BLaER1 treated with 17β-estradiol and CSF1 and Interleukin-3, amounts not matched to agents 10 nM and 100 nM (cell line): Measurements from ENCODE around the gene MAGI1.

ENCODE experiments used
- H3K27ac ChIP-seq, 11 experiments: shearing (Covaris generic); formaldehyde crosslinking; 2 replicates each; pipeline ENCODE4 v1.8.1; 2022
- H3K27me3 ChIP-seq, 11 experiments: shearing (Covaris generic); formaldehyde crosslinking; 2 replicates each; pipeline ENCODE4 v1.8.1; 2022
- H3K36me3 ChIP-seq, 11 experiments: shearing (Covaris generic); formaldehyde crosslinking; 2 replicates each; pipeline ENCODE4 v1.8.1; 2022
- H3K4me1 ChIP-seq, 10 experiments: shearing (Covaris generic); formaldehyde crosslinking; 2 replicates each; pipeline ENCODE4 v1.8.1; 2022
- H3K4me2 ChIP-seq, 11 experiments: shearing (Covaris generic); formaldehyde crosslinking; 2 replicates each; pipeline ENCODE4 v1.8.1; 2022
- H3K4me3 ChIP-seq, 10 experiments: shearing (Covaris generic); formaldehyde crosslinking; 2 replicates each; pipeline ENCODE4 v1.8.1; 2022
- H3K9ac ChIP-seq, 11 experiments: shearing (Covaris generic); formaldehyde crosslinking; 2 replicates each; pipeline ENCODE4 v1.8.1; 2022
- H3K9me3 ChIP-seq, 11 experiments: shearing (Covaris generic); formaldehyde crosslinking; replicated peaks in 1 of 11; 2 replicates each; pipeline ENCODE4 v1.8.1; 2022
- H4K20me1 ChIP-seq, 11 experiments: shearing (Covaris generic); formaldehyde crosslinking; 2 replicates each; pipeline ENCODE4 v1.8.1; 2022
- Cebpa-rat ChIP-seq, 11 experiments: shearing (Covaris generic); IDR thresholded peaks; 2 replicates each; pipeline ENCODE4 v1.8.1; 2022

MAGI1 gene

GRCh38 chr3:65950340-65951326, 88.1 kb downstream of the MAGI1 start:
- TF ChIP-seq Cebpa-rat (IDR thresholded peaks at IDR 0.05), result no peak
- peaks cover 0 to 24% (median 0%) of the 10 kb centered on the region in 11 experiments; a peak in 1 of 22 replicates for H3K27me3 ChIP-seq
- no peaks in the 10 kb centered on the region for H4K20me1 ChIP-seq
- H3K4me2 ChIP-seq, result no peak overlapping the region; a peak in 1 of 22 replicates
- H3K27ac ChIP-seq, result no peak overlapping the region
- no peak overlapping the region for H3K9ac ChIP-seq
- H3K4me3 ChIP-seq, result no peak overlapping the region
- peaks cover 0 to 9% (median 0%) of the 10 kb centered on the region in 11 experiments; a peak in 1 of 22 replicates for H3K9me3 ChIP-seq
- H3K36me3 ChIP-seq, result no peaks in the 10 kb centered on the region
- peaks cover 28 to 52% (median 40%) of the 10 kb centered on the region in 10 experiments for H3K4me1 ChIP-seq

GRCh38 chr3:65948841-65949573, 89.7 kb downstream of the MAGI1 start:
- Histone ChIP-seq H3K4me1 (peaks cover 22 to 47% (median 36%) of the 10 kb centered on the region in 10 experiments), H4K20me1 (no peaks in the 10 kb centered on the region), H3K4me2 (no peak overlapping the region), H3K27ac (no peak overlapping the region), H3K4me3 (no peak overlapping the region), H3K9ac (no peak overlapping the region), H3K9me3 (peaks cover 0 to 9% (median 0%) of the 10 kb centered on the region in 11 experiments; a peak in 1 of 22 replicates), H3K27me3 (peaks cover 0 to 9% (median 0%) of the 10 kb centered on the region in 11 experiments; a peak in 1 of 22 replicates), H3K36me3 (no peaks in the 10 kb centered on the region)
- no peak for TF ChIP-seq Cebpa-rat (IDR thresholded peaks at IDR 0.05)

- H3K27ac ChIP-seq, result no peak overlapping the region
- H3K27me3 ChIP-seq, result no peaks in the 10 kb centered on the region
- peaks cover 0 to 9% (median 0%) of the 10 kb centered on the region in 11 experiments; a peak in 1 of 22 replicates for H3K9me3 ChIP-seq
- H3K4me2 ChIP-seq, result peak overlapping the region in 9 of 11 experiments; percentile 5 to 65 (median 42); a peak in 16 of 22 replicates
- peaks cover 0 to 21% (median 12%) of the 10 kb centered on the region in 10 experiments; a peak in 14 of 20 replicates for H3K4me1 ChIP-seq
- no peak overlapping the region for H3K9ac ChIP-seq
- H3K36me3 ChIP-seq, result no peaks in the 10 kb centered on the region
- H4K20me1 ChIP-seq, result no peaks in the 10 kb centered on the region
- no peak overlapping the region for H3K4me3 ChIP-seq
- TF ChIP-seq Cebpa-rat (IDR thresholded peaks at IDR 0.05), result no peak
Measured at GRCh38 chr3:65946438-65946837, 92.3 kb downstream of the MAGI1 start.

GRCh38 chr3:65945953-65946352, 92.8 kb downstream of the MAGI1 start:
- Histone ChIP-seq H4K20me1 (no peaks in the 10 kb centered on the region), H3K4me3 (no peak overlapping the region), H3K27ac (no peak overlapping the region), H3K4me2 (peak overlapping the region in 9 of 11 experiments; percentile 5 to 65 (median 42); a peak in 16 of 22 replicates), H3K27me3 (no peaks in the 10 kb centered on the region), H3K9ac (no peak overlapping the region), H3K9me3 (peaks cover 0 to 7% (median 0%) of the 10 kb centered on the region in 11 experiments; a peak in 1 of 22 replicates), H3K4me1 (peaks cover 0 to 21% (median 12%) of the 10 kb centered on the region in 10 experiments; a peak in 14 of 20 replicates), H3K36me3 (no peaks in the 10 kb centered on the region)
- no peak for TF ChIP-seq Cebpa-rat (IDR thresholded peaks at IDR 0.05)

GRCh38 chr3:65945480-65945879, 93.2 kb downstream of the MAGI1 start:
- Histone ChIP-seq H3K27ac (no peak overlapping the region), H3K4me2 (peak overlapping the region in 7 of 11 experiments; percentile 2 to 65 (median 36); a peak in 10 of 22 replicates), H4K20me1 (no peaks in the 10 kb centered on the region), H3K4me3 (no peak overlapping the region), H3K27me3 (no peaks in the 10 kb centered on the region; a peak in 1 of 22 replicates), H3K9me3 (peaks cover 0 to 5% (median 0%) of the 10 kb centered on the region in 11 experiments; a peak in 1 of 22 replicates), H3K9ac (no peak overlapping the region), H3K4me1 (peaks cover under 1 to 21% (median 12%) of the 10 kb centered on the region in 10 experiments; a peak in 15 of 20 replicates), H3K36me3 (no peaks in the 10 kb centered on the region)
- no peak for TF ChIP-seq Cebpa-rat (IDR thresholded peaks at IDR 0.05)

GRCh38 chr3:65944252-65944651, 94.5 kb downstream of the MAGI1 start:
- Histone ChIP-seq H3K4me3 (no peak overlapping the region), H3K27ac (no peak overlapping the region), H4K20me1 (no peaks in the 10 kb centered on the region), H3K9me3 (no peaks in the 10 kb centered on the region), H3K27me3 (peaks cover 0 to 7% (median 0%) of the 10 kb centered on the region in 11 experiments; a peak in 3 of 22 replicates), H3K4me2 (no peak overlapping the region), H3K36me3 (no peaks in the 10 kb centered on the region), H3K9ac (no peak overlapping the region), H3K4me1 (peaks cover 12 to 26% (median 21%) of the 10 kb centered on the region in 10 experiments)
- no peak for TF ChIP-seq Cebpa-rat (IDR thresholded peaks at IDR 0.05)

GRCh38 chr3:65939801-65940246, 98.9 kb downstream of the MAGI1 start:
- H3K4me2 ChIP-seq, result peak overlapping the region in 8 of 11 experiments; percentile 23 to 94 (median 78); a peak in 13 of 22 replicates
- 0 out of 22 replicates have a peak, but pooled peaks cover 0 to 4% (median 0%) of the 10 kb centered on the region in 11 experiments for H3K36me3 ChIP-seq
- no peak overlapping the region for H3K4me3 ChIP-seq
- H3K9me3 ChIP-seq, result peaks cover 5 to 14% (median 11%) of the 10 kb centered on the region in 11 experiments; a peak in 20 of 22 replicates
- H3K9ac ChIP-seq, result no peak overlapping the region
- peak overlapping the region in 1 of 11 experiments; percentile 75; a peak in 1 of 22 replicates for H3K27ac ChIP-seq
- H4K20me1 ChIP-seq, result no peaks in the 10 kb centered on the region
- no peak for TF ChIP-seq Cebpa-rat (IDR thresholded peaks at IDR 0.05)
- peaks cover 0 to 7% (median 0%) of the 10 kb centered on the region in 11 experiments; a peak in 3 of 22 replicates for H3K27me3 ChIP-seq
- H3K4me1 ChIP-seq, result peaks cover 17 to 52% (median 48%) of the 10 kb centered on the region in 10 experiments

GRCh38 chr3:65939184-65939583, 99.5 kb downstream of the MAGI1 start:
- H3K9me3 ChIP-seq, result peaks cover 9 to 21% (median 17%) of the 10 kb centered on the region in 11 experiments; a peak in 21 of 22 replicates
- H3K27me3 ChIP-seq, result peaks cover 0 to 7% (median 0%) of the 10 kb centered on the region in 11 experiments; a peak in 3 of 22 replicates
- TF ChIP-seq Cebpa-rat (IDR thresholded peaks at IDR 0.05), result no peak
- H3K4me3 ChIP-seq, result no peak overlapping the region
- H3K9ac ChIP-seq, result peak overlapping the region in 1 of 11 experiments; percentile 61; a peak in 1 of 22 replicates
- H3K27ac ChIP-seq, result peak overlapping the region in 3 of 11 experiments; percentile 54 to 75 (median 55); a peak in 4 of 22 replicates
- peak overlapping the region in 9 of 11 experiments; percentile 45 to 94 (median 77); a peak in 16 of 22 replicates for H3K4me2 ChIP-seq
- H3K36me3 ChIP-seq, result 0 out of 22 replicates have a peak, but pooled peaks cover 0 to 4% (median 0%) of the 10 kb centered on the region in 11 experiments
- no peaks in the 10 kb centered on the region for H4K20me1 ChIP-seq
- H3K4me1 ChIP-seq, result peaks cover 17 to 52% (median 48%) of the 10 kb centered on the region in 10 experiments
